Bone marrow (tissue), 2 donors: ENCODE data around the gene PCID2.

Source experiments
- DNase-seq, 2 donors: peaks; one replicate each; lab custom pipeline; 2025; lab: John Stamatoyannopoulos, UW

The PCID2 gene

GRCh38 chr13:113219256-113219940 lies 10.9 kb upstream of the PCID2 start:
- no peak for DNase-seq

- DNase-seq: no peak
Observed at GRCh38 chr13:113218586-113218985, 10.1 kb upstream of the PCID2 start.

GRCh38 chr13:113216254-113217048 lies 8.0 kb upstream of the PCID2 start:
- no peak for DNase-seq

- DNase-seq: no peak
Observed at GRCh38 chr13:113211774-113212173, 3.3 kb upstream of the PCID2 start.

GRCh38 chr13:113210833-113211232 lies 2.4 kb upstream of the PCID2 start:
- no peak for DNase-seq

- peak; percentile 10 to 82 for DNase-seq
Observed at GRCh38 chr13:113209759-113210421, 1.4 kb upstream of the PCID2 start.

- peak; percentile 20 to 76 for DNase-seq
Observed at GRCh38 chr13:113209336-113209758, 878 bp upstream of the PCID2 start, which contains the start of gene CUL4A. Gene CUL4A (plus strand): TSS chr13:113209613. CDS start chr13:113209628, 15 bp downstream.

- DNase-seq: no peak
Observed at GRCh38 chr13:113207890-113208420, 514 bp downstream of the PCID2 start.

GRCh38 chr13:113207460-113207859 lies 1.0 kb downstream of the PCID2 start:
- DNase-seq: no peak

GRCh38 chr13:113205428-113205931 lies 3.0 kb downstream of the PCID2 start:
- DNase-seq: no peak

- no peak for DNase-seq
Observed at GRCh38 chr13:113204378-113204734, 4.1 kb downstream of the PCID2 start.

- DNase-seq: no peak
Observed at GRCh38 chr13:113203507-113204377, 4.7 kb downstream of the PCID2 start.

- no peak for DNase-seq
Observed at GRCh38 chr13:113202912-113203311, 5.6 kb downstream of the PCID2 start.

- DNase-seq: no peak
Observed at GRCh38 chr13:113201815-113202214, 6.7 kb downstream of the PCID2 start.

- DNase-seq: no peak
Observed at GRCh38 chr13:113196970-113197737, 11.3 kb downstream of the PCID2 start.

- no peak for DNase-seq
Observed at GRCh38 chr13:113195360-113195759, 13.1 kb downstream of the PCID2 start.

GRCh38 chr13:113192902-113193301 lies 15.6 kb downstream of the PCID2 start:
- DNase-seq: no peak

- DNase-seq: no peak
Observed at GRCh38 chr13:113192279-113192678, 16.2 kb downstream of the PCID2 start.

- no peak for DNase-seq
Observed at GRCh38 chr13:113190181-113190580, 18.3 kb downstream of the PCID2 start.

GRCh38 chr13:113187883-113188665 lies 20.4 kb downstream of the PCID2 start:
- no peak for DNase-seq
